Cardiac muscle cell (in vitro differentiated cells and primary cell): Measurements from ENCODE around the gene ECSIT. TPM values are rescaled to one million over a fixed set of nuclear protein-coding genes. Genes with fewer than 3 reads are reported as not detected.
"Not testable (repeated sequence)": the region's sequence is repeated elsewhere in the genome, so short reads cannot be mapped to it uniquely, and the experiment has no call there.

Source experiments
- DNase-seq, 2 donors: peaks; one replicate each; pipeline versions ENCODE4 v3.0.0 to v3.0.0-alpha.2; 2010 to 2017; ENCODE audit warnings: low read depth in 1 of 2, low spot score in 1 of 2
- H3K27ac ChIP-seq: fragments of 200-600 bp; sonication (generic); 2 replicates; pipeline ENCODE4 v1.5.1; 2016
- H3K27me3 ChIP-seq: fragments of 200-600 bp; sonication (generic); 2 replicates; pipeline ENCODE4 v1.6.0; 2016; ENCODE audit warnings: control low read depth
- H3K36me3 ChIP-seq: fragments of 200-600 bp; sonication (generic); 2 replicates; pipeline ENCODE4 v1.5.1; 2016; ENCODE audit warnings: control low read depth
- H3K4me1 ChIP-seq: fragments of 200-600 bp; sonication (generic); 2 replicates; pipeline ENCODE4 v1.8.1; 2017; ENCODE audit warnings: low read depth, mild to moderate bottlenecking, mixed run types
- H3K4me3 ChIP-seq: fragments of 200-600 bp; sonication (generic); 2 replicates; pipeline ENCODE4 v1.5.1; 2016; ENCODE audit warnings: mild to moderate bottlenecking
- H3K9me3 ChIP-seq: fragments of 200-600 bp; sonication (generic); 2 replicates; pipeline ENCODE4 v1.5.1; 2017; ENCODE audit warnings: low read depth, mild to moderate bottlenecking, control low read depth
- CTCF ChIP-seq: IDR thresholded peaks from 2 replicates; pipeline ENCODE4 v1.5.1; 2012; ENCODE audit warnings: low read depth, mild to moderate bottlenecking, low read length
- polyA plus RNA-seq: library from polyadenylated mRNA; unstranded; fragments of >200 nt; fragmentation: Nextera tagmentation; extraction: Ambion mirVana; gene quantifications from 2 replicates; pipeline ENCODE4 v1.2.1, GENCODE V29; 2016
- total RNA-seq: library from RNA; depleted of rRNA; stranded (reverse); fragments of >200 nt; gene quantifications from 2 replicates; pipeline ENCODE4 v1.2.3, GENCODE V29; 2016

Gene ECSIT
- total and polyA plus RNA-seq, 2 experiments from 2014 or later: 64.0 to 91.3 TPM

DNA sequence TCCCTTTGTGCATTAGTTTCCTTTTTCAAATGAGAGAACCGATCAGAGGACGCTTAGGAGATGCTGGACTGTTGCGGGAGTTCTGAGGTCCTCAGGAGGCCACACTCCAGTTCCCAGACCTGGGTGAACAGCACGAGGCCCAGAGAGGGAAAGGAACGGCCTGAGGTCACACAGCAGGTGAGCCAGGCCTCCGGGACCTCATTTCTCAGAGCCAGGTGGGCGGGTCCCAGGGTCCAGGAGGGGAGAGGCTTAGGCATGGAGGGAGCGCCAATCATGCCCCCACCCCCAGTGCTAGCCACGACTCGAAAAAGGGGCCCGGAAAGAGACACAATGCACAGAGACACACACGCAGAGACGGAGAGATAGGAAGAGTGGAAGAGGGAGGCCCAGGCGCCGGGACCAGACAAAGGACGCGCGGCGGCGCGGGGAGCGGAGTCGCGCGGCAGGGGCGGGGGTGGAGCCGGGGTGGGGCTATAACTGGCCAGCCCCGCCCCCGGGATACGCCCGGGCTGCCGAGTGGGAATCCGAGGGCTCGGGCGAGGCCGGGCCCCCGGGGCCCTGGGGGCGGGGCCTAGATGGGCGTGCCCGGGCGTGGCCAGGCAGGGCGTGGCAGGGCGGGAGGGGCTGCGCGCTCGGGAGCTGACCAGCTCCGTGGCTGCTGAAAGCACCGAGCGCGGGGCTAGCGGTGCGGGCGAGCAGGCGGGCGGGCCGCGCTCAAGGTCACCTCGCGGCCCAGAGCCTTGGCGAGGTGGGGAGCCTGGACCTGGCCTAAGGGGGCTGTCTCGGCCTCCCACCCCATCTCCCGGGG, 49.6 kb downstream of the ECSIT start:
- TF ChIP-seq CTCF: no peak
- H3K4me1 ChIP-seq: peaks cover 3% of the 10 kb centered on the region
- no peaks in the 10 kb centered on the region for H3K36me3 ChIP-seq
- peak; percentile 26 to 70 for DNase-seq
- no peak overlapping the region for H3K4me3 ChIP-seq
- no peak overlapping the region for H3K27ac ChIP-seq
- H3K9me3 ChIP-seq: no peaks in the 10 kb centered on the region
- peaks cover 54% of the 10 kb centered on the region for H3K27me3 ChIP-seq

GRCh38 chr19:11478167-11479089, 50.5 kb downstream of the ECSIT start:
- H3K27ac ChIP-seq: no peak overlapping the region
- H3K27me3 ChIP-seq: peaks cover 54% of the 10 kb centered on the region
- H3K4me1 ChIP-seq: peaks cover 3% of the 10 kb centered on the region
- no peaks in the 10 kb centered on the region for H3K9me3 ChIP-seq
- H3K4me3 ChIP-seq: no peak overlapping the region
- TF ChIP-seq CTCF: no peak
- no peak for DNase-seq
- no peaks in the 10 kb centered on the region for H3K36me3 ChIP-seq

- H3K36me3 ChIP-seq: no peaks in the 10 kb centered on the region
- no peaks in the 10 kb centered on the region for H3K4me1 ChIP-seq
- H3K27me3 ChIP-seq: peaks cover 31% of the 10 kb centered on the region
- no peak for TF ChIP-seq CTCF
- H3K4me3 ChIP-seq: no peak overlapping the region
- no peak for DNase-seq
- H3K27ac ChIP-seq: no peak overlapping the region
- H3K9me3 ChIP-seq: no peaks in the 10 kb centered on the region
Observed at GRCh38 chr19:11475861-11476260, 53.1 kb downstream of the ECSIT start.

DNA sequence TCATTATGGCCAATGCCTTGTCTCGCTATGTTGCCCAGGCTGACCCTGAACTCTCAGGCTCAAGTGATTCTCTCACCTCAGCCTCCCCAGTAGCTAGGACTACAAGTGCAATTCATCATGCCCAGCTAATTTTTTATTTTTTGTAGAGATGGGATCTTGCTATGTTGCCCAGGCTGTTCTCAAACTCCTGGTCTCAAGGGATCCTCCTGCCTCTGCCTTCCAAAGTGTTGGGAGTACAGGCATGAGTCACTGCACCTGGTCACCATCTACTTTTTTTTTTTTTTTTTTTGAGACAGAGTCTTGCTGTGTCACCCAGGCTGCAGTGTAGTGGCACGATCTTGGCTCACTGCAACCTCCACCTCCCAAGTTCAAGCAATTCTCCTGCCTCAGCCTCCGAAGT, 53.6 kb downstream of the ECSIT start:
- not testable (repeated sequence) for DNase-seq, H3K36me3 ChIP-seq, H3K4me1 ChIP-seq, H3K9me3 ChIP-seq, H3K27ac ChIP-seq, H3K4me3 ChIP-seq
- peaks cover 26% of the 10 kb centered on the region for H3K27me3 ChIP-seq

GRCh38 chr19:11473725-11474124, 55.2 kb downstream of the ECSIT start:
- TF ChIP-seq CTCF: no peak
- H3K9me3 ChIP-seq: no peaks in the 10 kb centered on the region
- no peak overlapping the region for H3K4me3 ChIP-seq
- DNase-seq: no peak
- H3K4me1 ChIP-seq: no peaks in the 10 kb centered on the region
- no peaks in the 10 kb centered on the region for H3K36me3 ChIP-seq
- H3K27ac ChIP-seq: no peak overlapping the region
- peaks cover 9% of the 10 kb centered on the region for H3K27me3 ChIP-seq

- H3K4me3 ChIP-seq, H3K4me1 ChIP-seq, H3K9me3 ChIP-seq, H3K27ac ChIP-seq, H3K36me3 ChIP-seq, H3K27me3 ChIP-seq, DNase-seq: not testable (repeated sequence)
Observed at GRCh38 chr19:11468266-11468845, 60.6 kb downstream of the ECSIT start.
